Thyroid gland (tissue), 4 donors: ENCODE results near the gene SHMT2.

Source experiments
- CTCF ChIP-seq, 6 experiments: fragments of 200-600 bp in 3 of 6; fragments of 450-650 bp in 3 of 6; sonication (generic) in 3 of 6; IDR thresholded peaks; one replicate each; pipeline ENCODE4 v1.5.1; 2016 to 2019; ENCODE audit warnings: antibody characterized with exemption in 6 of 6, mild to moderate bottlenecking in 2 of 6, inconsistent platforms in 1 of 6, moderate library complexity in 1 of 6
- POLR2A ChIP-seq, 2 donors: fragments of 450-650 bp; IDR thresholded peaks; one replicate each; pipeline ENCODE4 v1.6.1; 2017; ENCODE audit warnings: antibody characterized with exemption in 2 of 2, mild to moderate bottlenecking in 2 of 2, moderate library complexity in 1 of 2

- TF ChIP-seq CTCF (IDR thresholded peaks at IDR 0.05): no peak
- TF ChIP-seq POLR2A (IDR thresholded peaks at IDR 0.05): no peak
These were observed 50.9 kb downstream of the SHMT2 start for GRCh38 chr12:57280211-57281062.
